Hepatocyte (in vitro differentiated cells): ENCODE data around the gene CHCHD10.

ENCODE experiments used
- EZH2 ChIP-seq: fragments of 200-600 bp; sonication (generic); IDR thresholded peaks from 2 replicates; pipeline ENCODE4 v1.6.1; 2016; ENCODE audit warnings: antibody characterized with exemption, mild to moderate bottlenecking, borderline replicate concordance
- EZH2phosphoT487 ChIP-seq: fragments of 200-600 bp; sonication (generic); IDR thresholded peaks from one replicate; pipeline ENCODE4 v1.6.1; 2018; ENCODE audit warnings: antibody characterized with exemption, mild to moderate bottlenecking, low read depth, moderate library complexity; ENCODE audit not compliant: unreplicated experiment, severe bottlenecking
- TF ChIP-seq, protein P1 (sequence below): fragments of 200-600 bp; sonication (generic); IDR thresholded peaks from 2 replicates; pipeline ENCODE4 v1.5.1; 2016; ENCODE audit warnings: antibody characterized with exemption, mild to moderate bottlenecking; ENCODE audit not compliant: poor library complexity

- TF ChIP-seq, protein P1, sequence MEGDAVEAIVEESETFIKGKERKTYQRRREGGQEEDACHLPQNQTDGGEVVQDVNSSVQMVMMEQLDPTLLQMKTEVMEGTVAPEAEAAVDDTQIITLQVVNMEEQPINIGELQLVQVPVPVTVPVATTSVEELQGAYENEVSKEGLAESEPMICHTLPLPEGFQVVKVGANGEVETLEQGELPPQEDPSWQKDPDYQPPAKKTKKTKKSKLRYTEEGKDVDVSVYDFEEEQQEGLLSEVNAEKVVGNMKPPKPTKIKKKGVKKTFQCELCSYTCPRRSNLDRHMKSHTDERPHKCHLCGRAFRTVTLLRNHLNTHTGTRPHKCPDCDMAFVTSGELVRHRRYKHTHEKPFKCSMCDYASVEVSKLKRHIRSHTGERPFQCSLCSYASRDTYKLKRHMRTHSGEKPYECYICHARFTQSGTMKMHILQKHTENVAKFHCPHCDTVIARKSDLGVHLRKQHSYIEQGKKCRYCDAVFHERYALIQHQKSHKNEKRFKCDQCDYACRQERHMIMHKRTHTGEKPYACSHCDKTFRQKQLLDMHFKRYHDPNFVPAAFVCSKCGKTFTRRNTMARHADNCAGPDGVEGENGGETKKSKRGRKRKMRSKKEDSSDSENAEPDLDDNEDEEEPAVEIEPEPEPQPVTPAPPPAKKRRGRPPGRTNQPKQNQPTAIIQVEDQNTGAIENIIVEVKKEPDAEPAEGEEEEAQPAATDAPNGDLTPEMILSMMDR: no peak
- no peak for TF ChIP-seq EZH2
- TF ChIP-seq EZH2phosphoT487: no peak
These were observed 44.6 kb upstream of the CHCHD10 start for GRCh38 chr22:23812378-23812777.
